Liver (tissue), 9 donors: ENCODE results near the gene NECTIN1. TPM values are rescaled to one million over a fixed set of nuclear protein-coding genes. Genes with fewer than 3 reads are reported as not detected.

Experiments used
- DNase-seq: peaks from one replicate; pipeline ENCODE4 v3.0.0-alpha.2; 2017; ENCODE audit warnings: low spot score
- H3K27ac ChIP-seq, 2 donors: one replicate each; pipeline ENCODE4 v1.7.0; 2013; ENCODE audit warnings: inconsistent platforms in 2 of 2, low read length in 2 of 2, control low read depth in 1 of 2, low read depth in 1 of 2, mild to moderate bottlenecking in 1 of 2
- H3K27me3 ChIP-seq, 4 donors: one replicate each; pipeline versions ENCODE4 v1.6.1 to v1.7.0; 2013; ENCODE audit warnings: low read length in 3 of 4, inconsistent platforms in 1 of 4, mild to moderate bottlenecking in 1 of 4, moderate library complexity in 1 of 4; ENCODE audit not compliant: control insufficient read depth in 4 of 4, insufficient read depth in 4 of 4
- H3K36me3 ChIP-seq, 4 donors: one replicate each; pipeline versions ENCODE4 v1.6.1 to v1.7.0; 2013; ENCODE audit warnings: low read length in 3 of 4, mild to moderate bottlenecking in 3 of 4, low read depth in 1 of 4, moderate library complexity in 1 of 4; ENCODE audit not compliant: control insufficient read depth in 4 of 4, insufficient read depth in 3 of 4
- H3K4me1 ChIP-seq, 4 donors: one replicate each; pipeline versions ENCODE4 v1.6.1 to v1.7.0; 2013; ENCODE audit warnings: low read length in 3 of 4, mild to moderate bottlenecking in 3 of 4, moderate library complexity in 1 of 4; ENCODE audit not compliant: control insufficient read depth in 4 of 4, insufficient read depth in 4 of 4
- H3K4me3 ChIP-seq, 3 donors: one replicate each; pipeline versions ENCODE4 v1.6.1 to v1.7.0; 2013; ENCODE audit warnings: low read length in 3 of 3, control low read depth in 1 of 3, low read depth in 1 of 3, mild to moderate bottlenecking in 1 of 3
- H3K9ac ChIP-seq, 2 donors: one replicate each; pipeline ENCODE4 v1.7.0; 2013; ENCODE audit warnings: low read length in 2 of 2, mild to moderate bottlenecking in 2 of 2, moderate library complexity in 2 of 2, control low read depth in 1 of 2, low read depth in 1 of 2
- H3K9me3 ChIP-seq, 4 donors: one replicate each; pipeline versions ENCODE4 v1.6.1 to v1.7.0; 2013; ENCODE audit warnings: low read length in 3 of 4; ENCODE audit not compliant: control insufficient read depth in 4 of 4
- FOXA1 ChIP-seq: IDR thresholded peaks from 2 replicates; pipeline ENCODE4 v1.6.1; 2016; ENCODE audit warnings: antibody characterized with exemption
- HNF4G ChIP-seq: IDR thresholded peaks from 2 replicates; pipeline ENCODE4 v1.6.1; 2016; ENCODE audit warnings: antibody characterized with exemption
- JUND ChIP-seq, 2 donors: IDR thresholded peaks; 2 replicates each; pipeline ENCODE4 v1.6.1; 2016; ENCODE audit warnings: antibody characterized with exemption in 2 of 2
- SP1 ChIP-seq: IDR thresholded peaks from 2 replicates; pipeline ENCODE4 v1.6.1; 2018; ENCODE audit warnings: antibody characterized with exemption, mild to moderate bottlenecking
- WGBS: extraction: QIAGEN DNeasy Blood & Tissue Kit; methylation state at CpG from one replicate; pipeline ENCODE4 v1.1.7; 2013; 5-methylcytosine and 5-hydroxymethylcytosine counted together
- polyA plus RNA-seq, 2 donors: library from polyadenylated mRNA; stranded (reverse) in 1 of 2; unstranded in 1 of 2; fragments of 200-250 nt in 1 of 2; fragments of >200 nt in 1 of 2; fragmentation: Nextera tagmentation in 1 of 2; extraction: Ambion mirVana in 1 of 2; gene quantifications; one replicate each; pipeline versions ENCODE4 v1.2.1 to v1.2.3, GENCODE V29; 2013 to 2015
- total RNA-seq, 2 donors: library from RNA; depleted of rRNA; stranded (reverse); fragments of >200 nt; gene quantifications; one replicate each; pipeline ENCODE4 v1.2.3, GENCODE V29; 2014
- TF ChIP-seq, protein P1 (sequence below): IDR thresholded peaks from 2 replicates; pipeline ENCODE4 v1.6.1; 2016; ENCODE audit warnings: antibody characterized with exemption
- TF ChIP-seq, protein P2 (sequence below): IDR thresholded peaks from 2 replicates; pipeline ENCODE4 v1.6.1; 2016; ENCODE audit warnings: antibody characterized with exemption, mild to moderate bottlenecking
- TF ChIP-seq, protein P3 (sequence below): IDR thresholded peaks from 2 replicates; pipeline ENCODE4 v1.6.1; 2016; ENCODE audit warnings: antibody characterized with exemption
- TF ChIP-seq, protein P4 (sequence below): fragments of 150-350 bp; IDR thresholded peaks from 2 replicates; pipeline ENCODE4 v1.5.1; 2017; ENCODE audit warnings: improper control_type of control experiment, low read depth, low read length; ENCODE audit not compliant: missing input control
- donor health status: healthy.
- donor health status: healthy.
- donor health status: healthy.
- donor health status: healthy.
- donor health status: healthy.

The NECTIN1 gene
- total and polyA plus RNA-seq, 4 donors, result 0.69 to 7.7 (median 5.0) TPM

DNA sequence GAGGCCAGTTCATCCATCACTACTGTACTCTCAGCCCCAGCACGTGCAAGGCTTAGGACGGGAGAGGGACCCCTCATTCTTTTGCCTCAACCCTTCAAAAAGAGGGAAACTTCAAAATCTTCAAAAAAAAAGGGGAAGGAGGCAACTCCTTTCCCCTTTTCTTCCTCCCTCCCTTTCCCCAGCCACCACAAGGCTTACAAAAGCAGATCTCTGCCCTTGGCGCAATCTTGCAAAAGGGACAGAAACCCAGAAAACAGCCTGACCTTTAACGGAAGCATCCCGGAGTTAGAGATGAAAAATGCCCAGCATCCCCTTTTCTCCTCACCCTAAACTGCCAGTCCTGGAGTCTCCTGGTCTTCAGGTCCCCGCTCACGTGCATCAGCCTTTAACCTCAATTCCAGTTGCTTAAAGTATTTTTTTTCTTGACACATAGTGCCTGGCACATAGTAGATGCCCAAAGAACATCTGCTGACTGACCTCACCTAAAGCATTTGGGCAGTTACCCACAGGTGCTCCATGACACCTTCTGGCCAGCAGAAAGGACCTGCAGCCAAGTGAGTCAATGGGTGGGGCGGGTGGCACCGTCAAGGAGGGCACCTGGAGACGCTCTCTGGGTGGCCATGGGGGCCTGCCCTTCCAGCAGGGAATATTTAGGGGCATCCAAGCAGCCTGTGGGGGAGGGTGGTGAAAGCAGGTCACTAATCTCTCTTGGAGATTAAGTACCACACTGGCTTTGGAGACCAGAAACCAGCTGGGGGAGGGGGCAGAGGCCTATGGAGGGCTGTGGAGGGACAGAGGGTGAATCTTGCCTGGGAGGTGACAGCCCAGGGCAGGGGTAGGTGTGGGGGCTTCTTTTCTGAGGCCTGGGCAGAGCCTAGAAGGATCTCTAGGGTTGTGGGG, 16.3 kb downstream of the NECTIN1 start:
- Histone ChIP-seq H3K4me3 (no peak overlapping the region), H3K9me3 (no peaks in the 10 kb centered on the region), H3K27me3 (no peaks in the 10 kb centered on the region), H3K36me3 (no peaks in the 10 kb centered on the region), H3K27ac (peak overlapping the region in 1 of 2 donors; percentile 58), H3K9ac (no peak overlapping the region), H3K4me1 (peaks cover 15 to 35% (median 31%) of the 10 kb centered on the region in 4 donors)
- WGBS, result 62% methylated on average over 10 of the region's 10 CpGs
- TF ChIP-seq, protein P1, sequence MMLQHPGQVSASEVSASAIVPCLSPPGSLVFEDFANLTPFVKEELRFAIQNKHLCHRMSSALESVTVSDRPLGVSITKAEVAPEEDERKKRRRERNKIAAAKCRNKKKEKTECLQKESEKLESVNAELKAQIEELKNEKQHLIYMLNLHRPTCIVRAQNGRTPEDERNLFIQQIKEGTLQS, result no peak
- TF ChIP-seq, protein P2, sequence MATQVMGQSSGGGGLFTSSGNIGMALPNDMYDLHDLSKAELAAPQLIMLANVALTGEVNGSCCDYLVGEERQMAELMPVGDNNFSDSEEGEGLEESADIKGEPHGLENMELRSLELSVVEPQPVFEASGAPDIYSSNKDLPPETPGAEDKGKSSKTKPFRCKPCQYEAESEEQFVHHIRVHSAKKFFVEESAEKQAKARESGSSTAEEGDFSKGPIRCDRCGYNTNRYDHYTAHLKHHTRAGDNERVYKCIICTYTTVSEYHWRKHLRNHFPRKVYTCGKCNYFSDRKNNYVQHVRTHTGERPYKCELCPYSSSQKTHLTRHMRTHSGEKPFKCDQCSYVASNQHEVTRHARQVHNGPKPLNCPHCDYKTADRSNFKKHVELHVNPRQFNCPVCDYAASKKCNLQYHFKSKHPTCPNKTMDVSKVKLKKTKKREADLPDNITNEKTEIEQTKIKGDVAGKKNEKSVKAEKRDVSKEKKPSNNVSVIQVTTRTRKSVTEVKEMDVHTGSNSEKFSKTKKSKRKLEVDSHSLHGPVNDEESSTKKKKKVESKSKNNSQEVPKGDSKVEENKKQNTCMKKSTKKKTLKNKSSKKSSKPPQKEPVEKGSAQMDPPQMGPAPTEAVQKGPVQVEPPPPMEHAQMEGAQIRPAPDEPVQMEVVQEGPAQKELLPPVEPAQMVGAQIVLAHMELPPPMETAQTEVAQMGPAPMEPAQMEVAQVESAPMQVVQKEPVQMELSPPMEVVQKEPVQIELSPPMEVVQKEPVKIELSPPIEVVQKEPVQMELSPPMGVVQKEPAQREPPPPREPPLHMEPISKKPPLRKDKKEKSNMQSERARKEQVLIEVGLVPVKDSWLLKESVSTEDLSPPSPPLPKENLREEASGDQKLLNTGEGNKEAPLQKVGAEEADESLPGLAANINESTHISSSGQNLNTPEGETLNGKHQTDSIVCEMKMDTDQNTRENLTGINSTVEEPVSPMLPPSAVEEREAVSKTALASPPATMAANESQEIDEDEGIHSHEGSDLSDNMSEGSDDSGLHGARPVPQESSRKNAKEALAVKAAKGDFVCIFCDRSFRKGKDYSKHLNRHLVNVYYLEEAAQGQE, result no peak
- no peak for DNase-seq

DNA sequence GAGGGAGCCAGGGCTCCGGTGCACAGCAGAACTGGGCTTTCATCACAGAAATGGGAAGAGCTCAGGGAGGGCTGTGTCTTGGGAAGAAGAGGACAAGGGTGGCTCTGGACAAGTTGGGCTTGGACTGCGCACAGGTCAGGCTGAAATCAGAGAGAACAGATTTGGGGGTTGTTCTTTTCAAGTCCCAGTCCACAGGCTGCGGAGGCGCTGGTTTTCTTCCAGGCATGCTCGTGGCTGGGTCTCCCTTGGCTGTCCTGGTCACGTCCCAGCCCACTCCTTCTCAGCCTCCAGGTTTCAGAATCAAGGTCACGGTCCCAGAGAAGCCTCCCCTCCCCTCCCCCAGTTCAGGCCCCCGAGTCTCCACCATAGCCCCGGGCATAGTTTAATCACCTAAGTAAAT, 17.0 kb downstream of the NECTIN1 start:
- WGBS, result 82% methylated on average over 9 of the region's 9 CpGs
- Histone ChIP-seq H3K36me3 (no peaks in the 10 kb centered on the region), H3K27me3 (no peaks in the 10 kb centered on the region), H3K9me3 (no peaks in the 10 kb centered on the region), H3K27ac (no peak overlapping the region), H3K9ac (no peak overlapping the region), H3K4me1 (peaks cover 10 to 29% (median 25%) of the 10 kb centered on the region in 4 donors), H3K4me3 (no peak overlapping the region)
- TF ChIP-seq FOXA1, result no peak
- TF ChIP-seq, protein P3, sequence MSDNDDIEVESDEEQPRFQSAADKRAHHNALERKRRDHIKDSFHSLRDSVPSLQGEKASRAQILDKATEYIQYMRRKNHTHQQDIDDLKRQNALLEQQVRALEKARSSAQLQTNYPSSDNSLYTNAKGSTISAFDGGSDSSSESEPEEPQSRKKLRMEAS, result no peak
- TF ChIP-seq HNF4G, result no peak
- TF ChIP-seq SP1, result no peak
- no peak for TF ChIP-seq JUND (IDR thresholded peaks at IDR 0.05)
- TF ChIP-seq, protein P2, result no peak
- TF ChIP-seq, protein P4, sequence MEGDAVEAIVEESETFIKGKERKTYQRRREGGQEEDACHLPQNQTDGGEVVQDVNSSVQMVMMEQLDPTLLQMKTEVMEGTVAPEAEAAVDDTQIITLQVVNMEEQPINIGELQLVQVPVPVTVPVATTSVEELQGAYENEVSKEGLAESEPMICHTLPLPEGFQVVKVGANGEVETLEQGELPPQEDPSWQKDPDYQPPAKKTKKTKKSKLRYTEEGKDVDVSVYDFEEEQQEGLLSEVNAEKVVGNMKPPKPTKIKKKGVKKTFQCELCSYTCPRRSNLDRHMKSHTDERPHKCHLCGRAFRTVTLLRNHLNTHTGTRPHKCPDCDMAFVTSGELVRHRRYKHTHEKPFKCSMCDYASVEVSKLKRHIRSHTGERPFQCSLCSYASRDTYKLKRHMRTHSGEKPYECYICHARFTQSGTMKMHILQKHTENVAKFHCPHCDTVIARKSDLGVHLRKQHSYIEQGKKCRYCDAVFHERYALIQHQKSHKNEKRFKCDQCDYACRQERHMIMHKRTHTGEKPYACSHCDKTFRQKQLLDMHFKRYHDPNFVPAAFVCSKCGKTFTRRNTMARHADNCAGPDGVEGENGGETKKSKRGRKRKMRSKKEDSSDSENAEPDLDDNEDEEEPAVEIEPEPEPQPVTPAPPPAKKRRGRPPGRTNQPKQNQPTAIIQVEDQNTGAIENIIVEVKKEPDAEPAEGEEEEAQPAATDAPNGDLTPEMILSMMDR, result no peak
- no peak for DNase-seq
